HEK293 (cell line): Measurements from ENCODE around the gene STYXL1.

Experiments
- TCF7L2 ChIP-seq: IDR thresholded peaks from 2 replicates; pipeline ENCODE4 v1.6.1; 2011; ENCODE audit warnings: low read depth, mild to moderate bottlenecking, inconsistent platforms, low read length, moderate library complexity, borderline replicate concordance
- TRIM28 ChIP-seq: IDR thresholded peaks from 2 replicates; pipeline ENCODE4 v1.6.1; 2011; ENCODE audit warnings: low read length, control low read depth, borderline replicate concordance
- WT1 ChIP-seq: fragments of 450-650 bp; formaldehyde crosslinking; IDR thresholded peaks from 2 replicates; pipeline ENCODE4 v1.5.1; 2016; ENCODE audit warnings: missing biosample characterization, missing genetic modification characterization
- YY1 ChIP-seq: fragments of 450-650 bp; formaldehyde crosslinking; IDR thresholded peaks from 2 replicates; pipeline ENCODE4 v1.5.1; 2018; ENCODE audit warnings: missing biosample characterization, missing genetic modification characterization
- ZBTB20 ChIP-seq: fragments of 450-650 bp; formaldehyde crosslinking; IDR thresholded peaks from 2 replicates; pipeline ENCODE4 v1.5.1; 2016; ENCODE audit warnings: missing biosample characterization, missing genetic modification characterization
- ZBTB8A ChIP-seq: fragments of 450-650 bp; formaldehyde crosslinking; IDR thresholded peaks from 2 replicates; pipeline ENCODE4 v1.5.1; 2016; ENCODE audit warnings: missing biosample characterization, missing genetic modification characterization
- TF ChIP-seq, protein P1 (sequence below): fragments of 450-650 bp; formaldehyde crosslinking; IDR thresholded peaks from 2 replicates; pipeline ENCODE4 v1.5.1; 2016; ENCODE audit warnings: missing biosample characterization, missing genetic modification characterization
- TF ChIP-seq, protein P2 (sequence below): fragments of 450-650 bp; formaldehyde crosslinking; IDR thresholded peaks from 2 replicates; pipeline ENCODE4 v1.5.1; 2016; ENCODE audit warnings: missing biosample characterization, missing genetic modification characterization
- TF ChIP-seq, protein P3 (sequence below): fragments of 450-650 bp; formaldehyde crosslinking; IDR thresholded peaks from 2 replicates; pipeline ENCODE4 v1.5.1; 2016; ENCODE audit warnings: missing biosample characterization, missing genetic modification characterization

DNA sequence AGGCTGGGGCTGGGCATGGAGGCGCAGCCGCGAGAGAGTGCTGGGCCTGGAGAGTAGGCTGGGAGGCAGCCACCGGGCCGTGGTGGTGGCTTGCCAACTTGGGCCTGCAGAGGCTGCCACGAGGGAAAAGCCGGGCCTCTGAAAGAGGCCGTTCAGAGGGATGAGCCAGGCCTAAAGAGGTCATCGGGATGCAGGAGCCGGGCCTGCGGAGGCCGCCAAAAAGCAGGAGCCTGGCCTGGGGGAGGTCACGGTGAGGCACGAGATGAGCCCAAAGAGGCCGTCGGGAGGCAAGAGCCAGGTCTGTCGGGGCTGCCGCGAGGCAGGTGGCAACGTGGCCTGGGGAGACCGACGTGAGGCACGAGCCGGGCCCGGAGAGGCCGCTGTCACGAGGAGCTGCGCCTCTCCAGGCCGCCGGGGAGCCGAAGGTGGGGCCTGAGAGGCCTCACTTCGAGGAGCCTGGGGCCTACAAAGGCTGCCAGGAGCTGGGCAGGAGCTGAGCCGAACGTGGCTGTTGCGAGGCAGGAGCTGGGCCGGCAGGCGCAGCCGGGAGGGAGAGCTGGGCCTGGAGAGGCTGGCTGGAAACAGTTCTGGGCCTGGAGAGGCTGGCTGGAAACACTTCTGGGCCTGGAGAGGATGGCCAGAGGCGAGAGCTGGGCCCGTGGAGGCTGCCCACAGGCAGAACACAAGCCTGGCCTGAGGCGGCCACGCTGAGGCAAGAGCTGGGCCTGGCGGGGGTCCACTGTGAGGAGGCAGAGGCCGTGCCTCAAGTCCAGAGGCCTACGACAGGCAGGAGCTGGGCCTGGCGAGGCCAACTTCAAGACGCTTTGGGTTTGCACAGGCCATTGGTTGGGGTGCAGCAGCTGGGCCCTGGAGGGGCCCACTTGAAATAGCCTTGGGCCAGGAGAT, 24.7 kb upstream of the STYXL1 start:
- TF ChIP-seq ZBTB8A (no peak), YY1 (tag by site-specific recombination) (no peak), TCF7L2 (no peak), WT1 (tag by site-specific recombination) (no peak), TRIM28 (no peak), ZBTB20 (no peak)
- TF ChIP-seq, protein P1, sequence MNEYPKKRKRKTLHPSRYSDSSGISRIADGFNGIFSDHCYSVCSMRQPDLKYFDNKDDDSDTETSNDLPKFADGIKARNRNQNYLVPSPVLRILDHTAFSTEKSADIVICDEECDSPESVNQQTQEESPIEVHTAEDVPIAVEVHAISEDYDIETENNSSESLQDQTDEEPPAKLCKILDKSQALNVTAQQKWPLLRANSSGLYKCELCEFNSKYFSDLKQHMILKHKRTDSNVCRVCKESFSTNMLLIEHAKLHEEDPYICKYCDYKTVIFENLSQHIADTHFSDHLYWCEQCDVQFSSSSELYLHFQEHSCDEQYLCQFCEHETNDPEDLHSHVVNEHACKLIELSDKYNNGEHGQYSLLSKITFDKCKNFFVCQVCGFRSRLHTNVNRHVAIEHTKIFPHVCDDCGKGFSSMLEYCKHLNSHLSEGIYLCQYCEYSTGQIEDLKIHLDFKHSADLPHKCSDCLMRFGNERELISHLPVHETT (tag by site-specific recombination): no peak
- TF ChIP-seq, protein P2, sequence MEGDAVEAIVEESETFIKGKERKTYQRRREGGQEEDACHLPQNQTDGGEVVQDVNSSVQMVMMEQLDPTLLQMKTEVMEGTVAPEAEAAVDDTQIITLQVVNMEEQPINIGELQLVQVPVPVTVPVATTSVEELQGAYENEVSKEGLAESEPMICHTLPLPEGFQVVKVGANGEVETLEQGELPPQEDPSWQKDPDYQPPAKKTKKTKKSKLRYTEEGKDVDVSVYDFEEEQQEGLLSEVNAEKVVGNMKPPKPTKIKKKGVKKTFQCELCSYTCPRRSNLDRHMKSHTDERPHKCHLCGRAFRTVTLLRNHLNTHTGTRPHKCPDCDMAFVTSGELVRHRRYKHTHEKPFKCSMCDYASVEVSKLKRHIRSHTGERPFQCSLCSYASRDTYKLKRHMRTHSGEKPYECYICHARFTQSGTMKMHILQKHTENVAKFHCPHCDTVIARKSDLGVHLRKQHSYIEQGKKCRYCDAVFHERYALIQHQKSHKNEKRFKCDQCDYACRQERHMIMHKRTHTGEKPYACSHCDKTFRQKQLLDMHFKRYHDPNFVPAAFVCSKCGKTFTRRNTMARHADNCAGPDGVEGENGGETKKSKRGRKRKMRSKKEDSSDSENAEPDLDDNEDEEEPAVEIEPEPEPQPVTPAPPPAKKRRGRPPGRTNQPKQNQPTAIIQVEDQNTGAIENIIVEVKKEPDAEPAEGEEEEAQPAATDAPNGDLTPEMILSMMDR (tag by site-specific recombination): no peak
- TF ChIP-seq, protein P3, sequence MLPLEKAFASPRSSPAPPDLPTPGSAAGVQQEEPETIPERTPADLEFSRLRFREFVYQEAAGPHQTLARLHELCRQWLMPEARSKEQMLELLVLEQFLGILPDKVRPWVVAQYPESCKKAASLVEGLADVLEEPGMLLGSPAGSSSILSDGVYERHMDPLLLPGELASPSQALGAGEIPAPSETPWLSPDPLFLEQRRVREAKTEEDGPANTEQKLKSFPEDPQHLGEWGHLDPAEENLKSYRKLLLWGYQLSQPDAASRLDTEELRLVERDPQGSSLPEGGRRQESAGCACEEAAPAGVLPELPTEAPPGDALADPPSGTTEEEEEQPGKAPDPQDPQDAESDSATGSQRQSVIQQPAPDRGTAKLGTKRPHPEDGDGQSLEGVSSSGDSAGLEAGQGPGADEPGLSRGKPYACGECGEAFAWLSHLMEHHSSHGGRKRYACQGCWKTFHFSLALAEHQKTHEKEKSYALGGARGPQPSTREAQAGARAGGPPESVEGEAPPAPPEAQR (tag by site-specific recombination): no peak
